Mesodermal cell (in vitro differentiated cells): ENCODE data around the gene ZDHHC21.

ENCODE experiments used
- H3K27ac ChIP-seq: 2 replicates; pipeline ENCODE4 v1.7.0; 2013; ENCODE audit warnings: mild to moderate bottlenecking, low read depth, low read length, moderate library complexity; ENCODE audit not compliant: severe bottlenecking
- H3K36me3 ChIP-seq: 2 replicates; pipeline ENCODE4 v1.7.1; 2013; ENCODE audit warnings: mild to moderate bottlenecking, low read length, moderate library complexity; ENCODE audit not compliant: control insufficient read depth, insufficient read depth
- H3K4me1 ChIP-seq: one replicate; pipeline ENCODE4 v1.7.1; 2013; ENCODE audit warnings: mild to moderate bottlenecking, low read length; ENCODE audit not compliant: insufficient read depth, control insufficient read depth, poor library complexity, severe bottlenecking
- H3K4me3 ChIP-seq: 2 replicates; pipeline ENCODE4 v1.7.0; 2013; ENCODE audit warnings: low read length, control low read depth, mild to moderate bottlenecking; ENCODE audit not compliant: insufficient read depth, poor library complexity, severe bottlenecking; ENCODE audit errors: extremely low read depth
- H3K9me3 ChIP-seq: 2 replicates; pipeline ENCODE4 v1.7.1; 2013; ENCODE audit warnings: mild to moderate bottlenecking, low read length, moderate library complexity; ENCODE audit not compliant: control insufficient read depth
- whole genome bisulfite sequencing, 2 experiments: methylation state at CpG; one replicate each; pipeline ENCODE4 v1.1.5; 2013; ENCODE audit warnings: missing lambda C conversion rate in 2 of 2; ENCODE audit not compliant: insufficient coverage in 2 of 2; 5-methylcytosine and 5-hydroxymethylcytosine counted together

Gene ZDHHC21

DNA sequence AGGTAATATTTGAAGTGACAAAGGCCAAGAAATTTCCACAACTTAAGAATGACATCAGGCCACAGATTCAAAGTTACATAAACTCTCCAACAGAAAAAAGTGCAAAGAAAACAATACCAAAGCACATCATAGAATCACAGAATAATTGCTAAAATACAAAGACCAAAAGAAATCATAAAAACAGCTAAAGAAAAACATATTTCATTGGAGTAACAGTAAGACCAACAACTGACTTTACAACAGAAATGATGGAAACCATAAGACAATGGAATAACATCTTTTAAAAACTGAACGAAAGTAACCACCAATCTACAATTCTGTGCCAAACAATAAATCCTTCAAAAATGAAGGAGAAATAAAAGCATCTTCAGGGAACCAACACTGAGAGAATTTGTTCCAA is 38.3 kb downstream of the ZDHHC21 start:
- H3K27ac ChIP-seq, result no peak overlapping the region
- H3K9me3 ChIP-seq, result peaks cover 9% of the 10 kb centered on the region
- WGBS, 2 experiments, result 83 to 100% methylated on average over 1 of the region's 1 CpG
- no peak overlapping the region for H3K4me3 ChIP-seq
- peaks cover 9% of the 10 kb centered on the region for H3K36me3 ChIP-seq
- no peaks in the 10 kb centered on the region for H3K4me1 ChIP-seq

DNA sequence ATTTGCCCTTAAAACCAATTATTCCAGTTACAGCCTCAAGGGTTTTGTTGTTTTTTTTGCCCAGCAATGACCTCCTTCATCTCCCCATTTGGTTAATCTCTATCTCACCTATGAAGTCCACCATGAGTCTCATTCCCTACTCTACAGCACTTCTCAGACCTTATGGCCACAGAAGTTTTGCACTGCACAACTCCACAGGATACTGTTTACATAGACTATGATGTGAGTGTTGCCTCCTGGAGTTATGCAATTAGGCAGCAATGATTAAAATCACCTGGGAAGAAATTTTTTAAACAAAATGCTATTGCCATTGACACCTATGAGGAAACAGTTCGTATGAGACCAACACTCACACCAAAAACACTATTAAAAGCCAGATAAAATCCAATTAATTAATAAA is 39.7 kb downstream of the ZDHHC21 start:
- 83 to 100% methylated on average over 1 of the region's 1 CpG for WGBS, 2 experiments
- Histone ChIP-seq H3K9me3 (peaks cover 9% of the 10 kb centered on the region), H3K36me3 (peaks cover 3% of the 10 kb centered on the region), H3K27ac (no peak overlapping the region), H3K4me3 (no peak overlapping the region), H3K4me1 (no peaks in the 10 kb centered on the region)

DNA sequence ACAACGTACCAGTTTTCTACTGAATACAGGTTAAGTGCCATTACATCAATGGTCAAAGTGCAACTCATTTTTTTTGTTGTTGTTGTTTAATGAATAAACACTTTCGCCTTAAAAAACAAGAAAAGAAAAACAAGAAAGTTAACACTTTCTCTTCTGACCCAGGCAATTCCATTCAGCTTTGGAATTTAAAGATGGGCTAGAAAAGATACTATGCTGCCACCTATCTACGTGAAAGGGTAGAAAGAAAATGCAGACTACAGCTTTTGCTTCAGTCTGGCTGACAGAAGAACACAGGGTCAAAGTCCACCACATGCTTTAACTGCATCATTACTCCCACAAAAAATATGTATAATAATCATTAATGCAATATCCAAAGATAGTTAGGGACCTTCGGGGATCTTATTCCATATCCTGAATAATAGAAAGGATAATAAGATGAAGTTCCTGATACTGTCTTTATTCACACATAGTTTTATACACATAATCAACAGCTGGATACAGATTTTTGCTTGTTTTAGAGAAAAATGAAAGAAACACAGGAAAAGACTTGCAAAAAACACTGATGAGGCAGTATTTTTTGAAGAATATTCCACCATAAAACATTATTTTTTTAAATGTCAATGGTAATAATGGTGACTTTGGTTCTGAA is 40.4 kb downstream of the ZDHHC21 start:
- no peaks in the 10 kb centered on the region for H3K36me3 ChIP-seq
- no peaks in the 10 kb centered on the region for H3K4me1 ChIP-seq
- no CpG with 5 or more reads among the region's 4 CpGs for WGBS, 2 experiments
- H3K9me3 ChIP-seq, result peaks cover 9% of the 10 kb centered on the region
- no peak overlapping the region for H3K4me3 ChIP-seq
- no peak overlapping the region for H3K27ac ChIP-seq

GRCh38 chr9:14650596-14650995 is 42.6 kb downstream of the ZDHHC21 start:
- Histone ChIP-seq H3K9me3 (peaks cover 9% of the 10 kb centered on the region), H3K27ac (no peak overlapping the region), H3K4me3 (no peak overlapping the region), H3K36me3 (no peaks in the 10 kb centered on the region), H3K4me1 (no peaks in the 10 kb centered on the region)
- WGBS, 2 experiments, result no CpG with 5 or more reads among the region's 1 CpG

DNA sequence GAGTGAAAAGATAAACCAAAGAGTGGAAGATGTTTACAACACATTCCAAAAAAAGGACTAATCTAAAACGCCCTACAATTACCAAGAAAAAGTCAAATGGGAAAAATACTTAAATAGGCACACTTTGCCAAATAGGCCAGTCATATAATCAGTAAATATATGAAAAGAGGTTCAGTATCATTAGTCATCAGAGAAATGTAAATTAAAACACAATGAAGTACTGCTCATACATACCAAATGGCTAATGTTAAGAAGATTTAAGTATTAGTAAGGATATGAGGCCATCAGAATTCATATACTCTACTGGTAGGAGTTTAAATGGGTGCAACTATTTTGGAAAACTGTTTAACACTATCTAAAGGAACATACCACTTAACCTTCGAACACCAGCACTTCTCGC is 47.6 kb downstream of the ZDHHC21 start:
- Histone ChIP-seq H3K4me1 (no peaks in the 10 kb centered on the region), H3K36me3 (no peaks in the 10 kb centered on the region)
- WGBS, 2 experiments, result no CpG with 5 or more reads among the region's 3 CpGs

GRCh38 chr9:14640967-14641366 is 52.3 kb downstream of the ZDHHC21 start:
- Histone ChIP-seq H3K36me3 (no peaks in the 10 kb centered on the region), H3K4me3 (no peak overlapping the region), H3K27ac (no peak overlapping the region), H3K9me3 (no peaks in the 10 kb centered on the region), H3K4me1 (no peaks in the 10 kb centered on the region)
- WGBS, 2 experiments, result no CpG with 5 or more reads among the region's 1 CpG

More for the DNA sequence above, 47.6 kb downstream of the ZDHHC21 start:
- Histone ChIP-seq H3K27ac (no peak overlapping the region), H3K4me3 (no peak overlapping the region), H3K9me3 (no peaks in the 10 kb centered on the region)

GRCh38 chr9:14640294-14640693 is 52.9 kb downstream of the ZDHHC21 start:
- WGBS, 2 experiments, result no CpG with 5 or more reads among the region's 2 CpGs
- Histone ChIP-seq H3K9me3 (no peaks in the 10 kb centered on the region), H3K4me1 (no peaks in the 10 kb centered on the region), H3K4me3 (no peak overlapping the region), H3K27ac (no peak overlapping the region), H3K36me3 (no peaks in the 10 kb centered on the region)

DNA sequence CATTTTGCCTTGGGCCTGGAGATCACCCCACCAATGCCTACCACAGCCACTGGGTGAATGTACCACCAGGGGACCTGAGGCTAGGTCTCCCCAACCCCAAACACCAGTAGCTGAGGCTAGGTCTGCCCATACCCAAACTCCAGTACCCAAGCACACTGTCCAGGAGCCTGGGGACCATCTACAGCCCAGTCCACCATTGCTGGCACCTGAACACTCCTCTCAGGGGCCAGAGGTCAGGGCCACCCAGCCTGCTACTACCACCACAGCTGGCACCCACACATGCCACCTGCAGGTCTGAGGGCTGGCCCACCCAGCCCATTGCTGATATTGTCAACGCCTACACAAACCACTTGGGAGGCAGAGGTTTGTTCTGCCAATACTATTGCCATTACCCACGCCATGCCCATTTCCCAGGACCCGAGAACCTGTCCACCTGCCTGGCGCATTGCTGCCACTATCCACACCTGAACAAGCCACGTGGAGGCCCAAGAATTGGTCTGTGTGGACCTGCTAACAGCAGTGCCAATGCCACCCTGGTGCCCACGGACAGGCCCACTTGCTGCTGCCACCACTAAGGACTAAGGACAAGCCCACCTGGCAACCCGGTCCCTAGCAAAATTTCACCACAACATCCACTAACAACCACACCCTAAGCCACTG is 59.2 kb downstream of the ZDHHC21 start:
- Histone ChIP-seq H3K4me3 (no peak overlapping the region), H3K4me1 (no peaks in the 10 kb centered on the region), H3K9me3 (peaks cover 5% of the 10 kb centered on the region), H3K27ac (no peak overlapping the region), H3K36me3 (peaks cover 21% of the 10 kb centered on the region)
- WGBS, 2 experiments, result 88 to 90% methylated on average over 5 to 6 of the region's 7 CpGs

- Histone ChIP-seq H3K36me3 (peaks cover 21% of the 10 kb centered on the region), H3K27ac (no peak overlapping the region), H3K9me3 (peaks cover 5% of the 10 kb centered on the region), H3K4me1 (no peaks in the 10 kb centered on the region), H3K4me3 (no peak overlapping the region)
- 80 to 100% methylated on average over 1 to 2 of the region's 3 CpGs for WGBS, 2 experiments
Measured at GRCh38 chr9:14633148-14633547, 60.1 kb downstream of the ZDHHC21 start.

- H3K4me1 ChIP-seq, result no peaks in the 10 kb centered on the region
- peaks cover 21% of the 10 kb centered on the region for H3K36me3 ChIP-seq
- H3K27ac ChIP-seq, result no peak overlapping the region
- H3K4me3 ChIP-seq, result no peak overlapping the region
- peaks cover 5% of the 10 kb centered on the region for H3K9me3 ChIP-seq
- no CpG with 5 or more reads among the region's 1 CpG for WGBS, 2 experiments
Measured at GRCh38 chr9:14627513-14627912, 65.7 kb downstream of the ZDHHC21 start.

DNA sequence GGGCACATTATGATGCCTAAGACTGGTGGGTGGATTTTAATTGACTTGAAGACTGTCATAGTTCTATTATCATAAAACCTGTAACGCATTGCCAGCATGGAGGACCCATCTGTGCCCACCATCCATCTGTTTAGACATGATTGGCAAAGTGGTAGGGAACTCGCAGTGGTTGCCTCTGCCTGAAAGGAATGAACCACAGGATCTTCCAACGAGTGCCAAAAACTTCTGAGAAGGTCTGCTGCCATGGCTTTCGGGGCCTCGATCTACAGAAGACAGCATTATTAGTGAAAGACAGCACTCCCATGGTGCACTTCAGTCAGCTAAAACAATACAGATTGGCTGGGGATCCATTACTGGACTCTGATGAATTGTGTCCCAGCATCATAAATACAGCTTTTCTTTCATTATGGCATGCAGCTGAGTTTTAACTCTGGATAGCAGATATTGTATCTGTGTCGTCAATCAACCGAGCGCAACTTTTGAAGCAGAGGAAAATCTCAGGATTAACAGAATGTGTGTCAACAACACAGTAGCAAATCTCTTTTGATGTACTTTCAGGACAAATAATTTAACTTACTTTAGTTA is 74.3 kb downstream of the ZDHHC21 start:
- no peaks in the 10 kb centered on the region for H3K9me3 ChIP-seq
- WGBS, 2 experiments, result 92 to 94% methylated on average over 4 to 8 of the region's 8 CpGs
- H3K27ac ChIP-seq, result no peak overlapping the region
- no peak overlapping the region for H3K4me3 ChIP-seq
- H3K4me1 ChIP-seq, result no peaks in the 10 kb centered on the region
- no peaks in the 10 kb centered on the region for H3K36me3 ChIP-seq
